GM11168 (cell line): ENCODE results near the gene SMIM20.

Source experiments
- in situ Hi-C: fragments of 300-500 bp; cut with MboI; formaldehyde crosslinking; loops from one replicate; pipeline ENCODE4 v1.12.0; 2022; ENCODE audit warnings: low sequenced_read_pairs; ENCODE audit not compliant: unreplicated experiment

The SMIM20 gene

GRCh38 chr4:25922812-25923369, 8.9 kb downstream of the SMIM20 start:
- in situ Hi-C loops = no loop called here

- in situ Hi-C loops = no loop called here
Observed at GRCh38 chr4:25923745-25924144, 9.7 kb downstream of the SMIM20 start.

- in situ Hi-C loops = no loop called here
Observed at GRCh38 chr4:25925486-25926201, 11.6 kb downstream of the SMIM20 start.

GRCh38 chr4:25926462-25926861, 12.4 kb downstream of the SMIM20 start:
- in situ Hi-C loops = no loop called here

GRCh38 chr4:25927361-25928195, 13.6 kb downstream of the SMIM20 start:
- in situ Hi-C loops = no loop called here

GRCh38 chr4:25928379-25929297, 14.6 kb downstream of the SMIM20 start:
- in situ Hi-C loops = no loop called here

- in situ Hi-C loops = no loop called here
Observed at GRCh38 chr4:25929298-25929686, 15.3 kb downstream of the SMIM20 start.

- in situ Hi-C loops = no loop called here
Observed at GRCh38 chr4:25930731-25931354, 16.8 kb downstream of the SMIM20 start.

GRCh38 chr4:25936696-25937095, 22.7 kb downstream of the SMIM20 start:
- in situ Hi-C loops = no loop called here

- in situ Hi-C loops = no loop called here
Observed at GRCh38 chr4:25937801-25938200, 23.8 kb downstream of the SMIM20 start.

GRCh38 chr4:25938366-25938765, 24.3 kb downstream of the SMIM20 start:
- in situ Hi-C loops = no loop called here

- in situ Hi-C loops = no loop called here
Observed at GRCh38 chr4:25938787-25939186, 24.8 kb downstream of the SMIM20 start.

- in situ Hi-C loops = no loop called here
Observed at GRCh38 chr4:25939330-25939729, 25.3 kb downstream of the SMIM20 start.

GRCh38 chr4:25941457-25942221, 27.6 kb downstream of the SMIM20 start:
- in situ Hi-C loops = no loop called here

GRCh38 chr4:25943312-25943711, 29.3 kb downstream of the SMIM20 start:
- in situ Hi-C loops = no loop called here

GRCh38 chr4:25943805-25944204, 29.8 kb downstream of the SMIM20 start:
- in situ Hi-C loops = no loop called here

GRCh38 chr4:25948051-25948450, 34.0 kb downstream of the SMIM20 start:
- in situ Hi-C loops = no loop called here

- in situ Hi-C loops = no loop called here
Observed at GRCh38 chr4:25949173-25949748, 35.2 kb downstream of the SMIM20 start.

- in situ Hi-C loops = no loop called here
Observed at GRCh38 chr4:25949994-25950393, 36.0 kb downstream of the SMIM20 start.
